NT2/D1 (cell line): ENCODE results near the gene KNCN.

ENCODE experiments used
- DNase-seq: peaks from one replicate; pipeline ENCODE4 v3.0.0-alpha.2; 2011; ENCODE audit warnings: low read depth, low spot score
- H3K27me3 ChIP-seq: 2 replicates; pipeline ENCODE4 v1.6.0; 2011; ENCODE audit warnings: mild to moderate bottlenecking; ENCODE audit not compliant: insufficient read length, insufficient read depth
- H3K36me3 ChIP-seq: 2 replicates; pipeline ENCODE4 v1.6.1; 2011; ENCODE audit warnings: mild to moderate bottlenecking, low read length, mixed read lengths; ENCODE audit not compliant: insufficient read depth, insufficient read length
- H3K4me1 ChIP-seq: 2 replicates; pipeline ENCODE4 v1.5.1; 2011; ENCODE audit not compliant: insufficient read depth, insufficient read length
- H3K4me3 ChIP-seq: 2 replicates; pipeline ENCODE4 v1.5.1; 2011; ENCODE audit warnings: low read depth; ENCODE audit not compliant: insufficient read length
- H3K9ac ChIP-seq: 2 replicates; pipeline ENCODE4 v1.6.0; 2011; ENCODE audit warnings: low read depth; ENCODE audit not compliant: insufficient read length
- H3K9me3 ChIP-seq: 2 replicates; pipeline ENCODE4 v1.5.1; 2011; ENCODE audit warnings: mild to moderate bottlenecking, low read length; ENCODE audit not compliant: insufficient read depth
- SUZ12 ChIP-seq: IDR thresholded peaks from 2 replicates; pipeline ENCODE4 v1.6.1; 2011; ENCODE audit not compliant: insufficient read length, insufficient read depth; ENCODE audit errors: extremely low read depth
- YY1 ChIP-seq: IDR thresholded peaks from 2 replicates; pipeline ENCODE4 v1.6.1; 2011; ENCODE audit not compliant: insufficient read length, insufficient read depth
- ZNF274 ChIP-seq: IDR thresholded peaks from 2 replicates; pipeline ENCODE4 v1.6.1; 2011; ENCODE audit warnings: mild to moderate bottlenecking, low read depth, low read length

KNCN gene

DNA sequence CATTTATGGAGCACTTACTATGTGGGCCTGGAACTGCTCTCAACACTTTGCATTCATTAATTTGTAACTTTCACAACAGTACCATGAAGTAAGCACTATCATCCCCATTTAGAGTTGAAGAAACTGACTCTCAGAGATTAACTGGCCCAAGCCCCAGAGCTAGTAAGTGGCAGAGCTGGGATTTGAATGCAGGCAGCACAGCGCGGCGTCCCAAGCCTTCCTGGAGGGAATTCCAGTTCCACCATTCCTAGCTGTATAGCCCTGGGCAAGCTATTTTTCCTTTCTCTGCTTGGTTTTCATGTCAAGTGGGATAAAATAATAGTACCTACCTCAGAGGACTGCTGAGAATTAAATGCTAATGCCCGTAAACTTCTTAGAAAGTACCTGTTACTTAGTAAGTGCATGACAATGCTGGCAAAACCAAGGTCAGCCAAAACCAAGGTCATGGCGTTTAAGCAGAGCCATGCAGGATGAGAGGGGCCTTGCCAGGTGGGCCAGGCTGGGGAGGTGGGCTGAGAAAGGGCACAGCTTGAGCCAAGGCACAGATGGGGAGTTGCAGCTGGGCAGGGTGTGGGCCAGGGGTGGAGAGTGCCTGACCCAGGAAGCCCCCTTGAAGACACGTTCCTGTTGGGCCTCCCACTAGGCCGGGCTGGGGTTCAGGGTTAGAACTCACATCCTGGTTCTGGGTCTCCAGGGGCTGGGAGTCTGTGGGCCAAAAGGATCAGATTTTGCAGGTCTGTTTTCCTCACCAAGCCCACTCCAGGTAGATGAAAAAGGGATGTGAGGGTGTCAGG, 4.6 kb upstream of the KNCN start:
- Histone ChIP-seq H3K4me1 (peaks cover 30% of the 10 kb centered on the region), H3K27me3 (peaks cover 9% of the 10 kb centered on the region), H3K4me3 (no peak overlapping the region), H3K36me3 (peaks cover 23% of the 10 kb centered on the region), H3K9me3 (no peaks in the 10 kb centered on the region), H3K9ac (no peak overlapping the region)
- TF ChIP-seq YY1 (no peak), SUZ12 (no peak), ZNF274 (no peak)
- DNase-seq: no peak

DNA sequence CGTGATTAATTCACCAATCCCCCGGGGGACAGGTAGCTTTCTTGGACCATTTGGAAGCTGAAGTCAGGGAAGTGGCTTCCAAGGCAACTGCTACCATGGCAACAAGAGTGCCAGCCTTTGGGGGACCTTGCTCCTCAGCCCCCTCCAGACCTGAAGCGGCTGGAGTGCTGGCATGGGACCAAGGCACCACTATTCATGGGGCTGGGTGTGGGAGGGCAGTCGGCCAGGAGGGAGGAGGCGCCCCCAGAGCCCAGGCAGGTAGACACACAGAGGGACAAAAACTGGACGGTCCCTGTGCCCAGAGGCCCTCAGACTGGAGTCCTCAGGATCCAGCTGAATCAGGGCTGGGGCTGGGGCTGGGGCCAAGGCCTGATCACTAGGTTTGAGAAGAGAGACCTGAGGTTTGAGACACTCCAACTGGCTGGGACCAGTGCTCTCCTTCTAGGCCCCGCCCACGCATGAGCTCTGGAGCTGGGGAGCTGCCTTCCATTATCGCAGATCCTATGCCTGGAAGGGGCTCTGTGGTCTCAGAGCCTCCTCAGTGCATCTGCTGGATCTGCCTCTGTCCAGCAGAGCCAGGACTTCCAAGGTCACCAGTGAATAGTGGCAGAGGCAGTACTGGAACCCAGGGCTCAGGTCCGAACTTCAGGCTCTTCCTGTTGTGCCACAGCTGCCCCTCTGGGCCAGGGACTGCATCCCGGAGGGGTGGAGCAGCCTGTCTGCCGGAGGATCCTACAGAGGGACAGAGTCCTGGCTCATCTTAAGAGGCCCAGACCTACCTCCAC, 3.3 kb upstream of the KNCN start:
- Histone ChIP-seq H3K9ac (no peak overlapping the region), H3K36me3 (peaks cover 12% of the 10 kb centered on the region), H3K4me1 (peaks cover 34% of the 10 kb centered on the region), H3K9me3 (no peaks in the 10 kb centered on the region), H3K27me3 (peaks cover 9% of the 10 kb centered on the region), H3K4me3 (no peak overlapping the region)
- no peak for DNase-seq
- TF ChIP-seq YY1: no peak
- no peak for TF ChIP-seq SUZ12
- TF ChIP-seq ZNF274: no peak

GRCh38 chr1:46554236-46554596, 2.8 kb upstream of the KNCN start:
- TF ChIP-seq SUZ12 (no peak), ZNF274 (no peak), YY1 (no peak)
- no peak overlapping the region for H3K9ac ChIP-seq
- peaks cover 9% of the 10 kb centered on the region for H3K27me3 ChIP-seq
- no peaks in the 10 kb centered on the region for H3K9me3 ChIP-seq
- no peak overlapping the region for H3K4me3 ChIP-seq
- H3K36me3 ChIP-seq: peaks cover 11% of the 10 kb centered on the region
- H3K4me1 ChIP-seq: peaks cover 35% of the 10 kb centered on the region
- DNase-seq: no peak

DNA sequence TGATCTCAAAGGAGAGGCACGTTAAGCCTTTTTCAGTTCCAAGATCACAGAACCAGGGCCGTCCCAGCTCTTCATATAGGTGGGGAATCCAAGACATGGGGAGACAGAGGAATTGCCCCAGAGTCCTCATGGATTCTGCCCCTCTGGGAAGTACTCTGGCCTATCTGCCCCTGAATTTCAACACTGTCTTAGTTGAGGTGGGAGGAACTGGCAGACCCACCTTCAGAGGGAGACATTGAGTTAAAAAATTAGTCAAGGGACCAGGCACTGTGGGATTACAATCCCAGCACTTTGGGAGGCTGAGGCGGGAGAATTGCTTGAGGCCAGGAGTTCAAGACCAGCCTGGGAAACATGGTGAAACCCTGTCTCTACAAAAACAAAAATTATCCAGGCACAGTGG, 2.1 kb upstream of the KNCN start:
- TF ChIP-seq YY1: no peak
- TF ChIP-seq ZNF274: no peak
- TF ChIP-seq SUZ12: no peak
- Histone ChIP-seq H3K9me3 (no peaks in the 10 kb centered on the region), H3K4me1 (peaks cover 28% of the 10 kb centered on the region)

DNA sequence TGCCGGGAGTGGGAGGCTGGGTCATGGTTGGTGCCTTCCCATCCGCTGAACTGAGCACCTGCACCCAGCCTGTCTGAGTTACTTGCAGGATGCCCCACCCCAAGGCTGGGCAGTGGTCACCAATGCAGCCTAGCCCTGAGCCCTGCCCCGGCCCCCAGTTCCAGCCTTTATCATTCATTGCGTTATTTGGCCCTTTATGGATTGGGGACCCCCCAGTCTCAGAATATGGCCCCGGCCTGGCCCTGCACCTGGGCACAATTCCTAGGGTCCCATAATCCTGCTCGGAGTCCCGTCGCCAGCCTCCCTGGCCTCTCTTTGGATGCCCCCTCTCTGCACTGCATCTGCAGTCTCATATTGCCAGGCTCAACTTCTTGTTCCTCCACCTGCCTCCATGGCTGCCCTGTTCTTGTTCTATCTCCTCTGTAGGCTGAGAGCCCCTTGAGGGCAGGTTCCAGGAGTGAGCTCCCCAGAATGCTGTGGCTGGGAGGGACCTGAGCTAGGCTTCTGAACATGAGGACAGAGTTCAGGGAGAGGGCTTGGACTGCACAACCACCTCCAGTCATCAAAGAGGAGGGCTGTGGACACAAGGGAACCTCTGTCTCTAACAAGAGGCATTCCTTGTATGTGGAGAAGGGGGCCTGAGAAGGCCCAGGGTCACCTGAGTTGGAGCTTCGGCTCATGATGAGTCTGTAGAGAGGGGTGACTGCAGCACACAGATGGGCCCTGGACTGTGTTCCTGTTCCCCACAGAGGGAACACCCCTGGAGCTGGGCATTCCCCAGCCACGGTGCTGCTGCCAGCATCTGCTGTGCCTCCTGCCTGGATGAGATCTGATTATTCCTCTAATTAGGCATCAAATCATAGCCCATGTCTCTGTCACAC, 1.1 kb upstream of the KNCN start:
- Histone ChIP-seq H3K36me3 (peaks cover 5% of the 10 kb centered on the region), H3K27me3 (peaks cover 13% of the 10 kb centered on the region), H3K4me3 (no peak overlapping the region), H3K9ac (no peak overlapping the region), H3K4me1 (peaks cover 27% of the 10 kb centered on the region), H3K9me3 (no peaks in the 10 kb centered on the region)
- TF ChIP-seq YY1 (no peak), ZNF274 (no peak), SUZ12 (no peak)
- DNase-seq: no peak

More for the DNA sequence above, 2.1 kb upstream of the KNCN start:
- H3K36me3 ChIP-seq: peaks cover 9% of the 10 kb centered on the region
- DNase-seq: no peak
- H3K9ac ChIP-seq: no peak overlapping the region
- H3K27me3 ChIP-seq: peaks cover 9% of the 10 kb centered on the region
- no peak overlapping the region for H3K4me3 ChIP-seq

GRCh38 chr1:46550751-46551231, 656 bp downstream of the KNCN start:
- Histone ChIP-seq H3K4me3 (no peak overlapping the region), H3K4me1 (peaks cover 23% of the 10 kb centered on the region), H3K36me3 (no peaks in the 10 kb centered on the region), H3K9me3 (no peaks in the 10 kb centered on the region), H3K27me3 (peaks cover 27% of the 10 kb centered on the region), H3K9ac (peak overlapping the region; percentile 38)
- DNase-seq: no peak
- no peak for TF ChIP-seq YY1
- no peak for TF ChIP-seq ZNF274
- TF ChIP-seq SUZ12: no peak
